Eye (tissue), 1 donor: Measurements from ENCODE around the gene ARL6IP4.

Experiments
- DNase-seq: peaks from one replicate; pipeline ENCODE4 v3.0.0-alpha.2; 2015

The ARL6IP4 gene

GRCh38 chr12:122991623-122992275, 11.3 kb downstream of the ARL6IP4 start:
- no peak for DNase-seq

GRCh38 chr12:122992386-122992785, 11.9 kb downstream of the ARL6IP4 start:
- peak; percentile 39 for DNase-seq

- no peak for DNase-seq
These were observed 13.7 kb downstream of the ARL6IP4 start for GRCh38 chr12:122994140-122994675.

GRCh38 chr12:122994781-122995502, 14.5 kb downstream of the ARL6IP4 start:
- no peak for DNase-seq

DNA sequence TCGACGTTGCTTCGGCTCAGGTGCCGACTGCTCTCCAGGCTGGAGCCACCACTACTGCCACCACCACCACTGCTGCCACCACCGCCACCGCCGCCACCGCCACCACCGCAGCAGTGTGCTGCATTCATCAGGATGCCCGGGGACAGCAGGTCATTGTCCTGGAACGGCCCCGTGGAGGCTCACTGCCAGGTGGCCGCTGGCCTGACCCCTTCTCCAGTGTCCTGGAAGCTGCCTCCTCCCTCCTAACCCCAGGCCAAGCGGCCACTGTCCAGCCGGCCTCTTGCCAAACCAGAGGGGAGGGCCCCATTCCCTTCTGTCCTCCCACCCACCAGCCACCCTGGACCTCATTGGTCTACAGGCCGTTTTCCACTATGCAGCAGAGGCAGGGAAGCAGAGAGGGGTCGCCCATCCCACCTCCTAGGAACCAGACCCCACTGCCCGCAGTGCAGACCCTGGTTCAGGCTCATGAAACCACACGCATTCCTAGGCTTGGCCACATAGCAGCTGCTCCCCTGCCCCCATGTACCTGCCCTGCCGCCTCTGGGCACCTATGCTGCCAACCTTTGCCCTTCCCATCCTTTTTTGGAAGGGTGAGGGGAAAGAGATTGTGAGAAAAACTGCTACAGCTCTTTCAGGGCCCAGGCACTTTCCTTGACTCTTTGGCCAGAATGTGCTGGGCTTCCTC, 15.2 kb downstream of the ARL6IP4 start:
- no peak for DNase-seq

DNA sequence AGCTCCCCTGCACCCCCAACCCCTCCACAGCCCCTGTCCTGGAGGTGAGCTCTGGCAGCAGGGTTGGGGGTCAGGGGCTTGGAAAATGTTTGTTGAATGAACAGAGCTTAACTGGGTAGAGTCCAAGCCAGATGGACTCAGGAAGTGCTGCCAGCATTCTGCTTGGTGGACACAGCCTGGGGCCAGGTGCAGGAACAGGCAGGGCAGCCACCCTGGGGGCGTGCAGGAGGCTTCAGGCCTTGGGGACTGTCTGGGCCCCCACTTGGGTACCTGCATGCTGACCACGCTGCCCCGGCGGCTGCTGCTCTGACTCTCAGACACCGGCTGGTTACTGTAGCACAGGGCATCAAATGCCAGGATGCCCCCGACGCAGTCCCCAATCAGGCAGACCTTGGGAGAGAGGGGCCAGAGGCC, 15.7 kb downstream of the ARL6IP4 start:
- no peak for DNase-seq

- DNase-seq: no peak
These were observed 16.3 kb downstream of the ARL6IP4 start for GRCh38 chr12:122996621-122997342.

DNA sequence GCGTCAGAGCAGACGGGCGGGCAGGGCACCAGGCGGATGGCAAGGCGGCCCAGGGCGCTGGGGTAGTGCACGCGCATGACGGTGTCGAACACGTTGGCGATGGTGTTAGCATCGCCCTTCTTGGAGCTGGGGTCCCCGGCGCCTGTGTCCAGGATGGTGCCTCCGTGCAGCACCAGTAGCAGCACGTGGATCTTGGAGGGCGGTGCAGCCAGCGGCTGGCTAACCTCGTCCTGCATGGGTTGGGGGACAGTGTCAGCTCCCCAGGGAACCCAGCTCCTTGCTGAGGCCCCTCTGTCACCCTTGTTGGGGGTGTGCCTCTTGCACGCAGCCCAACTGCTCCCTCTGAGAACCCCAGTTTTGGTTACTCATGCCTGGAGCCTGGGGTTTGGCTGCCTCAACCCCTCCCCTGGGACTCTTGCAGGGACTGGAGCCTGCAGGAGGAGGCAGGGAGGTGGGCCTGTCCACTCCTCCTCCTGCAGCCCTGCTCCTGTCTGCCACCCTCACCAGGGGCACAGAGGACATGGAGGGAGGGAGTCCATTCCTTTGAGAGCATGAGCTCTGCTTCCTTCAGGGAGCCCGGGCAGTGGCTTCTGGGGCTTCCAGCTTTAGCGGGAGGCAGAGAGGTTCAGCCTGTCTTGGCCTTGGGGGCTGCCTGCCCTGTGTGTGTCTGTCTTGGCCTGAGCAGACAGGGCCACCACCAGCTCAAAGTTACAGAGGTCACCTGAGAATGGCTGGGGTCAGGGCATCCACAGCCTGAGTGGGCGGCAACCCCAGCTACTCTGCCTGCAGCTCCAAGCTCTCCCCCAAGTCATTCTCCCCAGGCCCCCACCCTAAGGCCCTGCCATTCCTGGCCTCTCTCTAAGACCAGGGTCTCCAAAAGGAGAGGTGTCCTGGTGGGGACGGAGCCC, 17.1 kb downstream of the ARL6IP4 start:
- no peak for DNase-seq

DNA sequence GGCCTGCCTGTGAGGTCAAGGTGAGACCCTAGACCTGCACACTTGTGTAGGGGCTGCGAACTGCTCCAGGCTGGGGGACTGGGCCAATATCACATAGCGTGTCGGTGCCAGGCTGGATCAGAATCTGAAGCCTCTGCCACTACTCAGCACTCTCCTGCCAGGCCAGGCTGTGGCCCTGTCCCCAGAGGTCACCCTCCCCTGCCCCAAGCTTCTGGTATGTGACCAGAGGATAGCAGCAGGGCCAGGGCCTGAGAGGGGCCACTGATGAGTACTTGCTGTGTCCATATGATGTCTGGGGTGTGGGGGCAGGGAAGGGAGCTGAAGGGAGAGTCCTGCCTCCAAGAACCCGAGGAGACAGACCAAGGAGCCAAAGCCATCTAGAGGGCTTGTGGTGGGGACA, 17.8 kb downstream of the ARL6IP4 start:
- DNase-seq: no peak

GRCh38 chr12:122999196-122999946, 18.9 kb downstream of the ARL6IP4 start:
- DNase-seq: peak; percentile 47

DNA sequence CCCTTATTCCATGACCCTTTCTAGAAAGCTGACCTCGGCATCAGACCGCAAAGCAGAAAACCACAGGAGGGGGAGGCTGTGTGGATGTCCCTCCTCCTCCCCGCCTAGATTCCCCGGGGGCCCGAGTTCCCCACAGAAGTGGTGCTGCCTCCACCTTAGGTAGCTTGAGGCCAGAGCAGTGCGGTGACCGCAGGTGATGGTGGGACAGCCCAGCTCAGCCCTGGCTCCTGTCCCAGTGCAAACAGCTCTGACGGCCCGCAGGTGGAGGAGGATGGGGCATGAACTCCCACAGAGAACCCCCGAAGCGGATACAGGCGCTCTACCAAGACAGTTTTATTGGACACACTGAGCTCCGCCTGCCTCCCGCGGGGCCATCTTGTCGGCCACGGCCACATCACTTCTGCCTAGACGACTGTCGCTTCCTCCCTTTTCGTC, 19.5 kb downstream of the ARL6IP4 start:
- DNase-seq: peak; percentile 10

DNA sequence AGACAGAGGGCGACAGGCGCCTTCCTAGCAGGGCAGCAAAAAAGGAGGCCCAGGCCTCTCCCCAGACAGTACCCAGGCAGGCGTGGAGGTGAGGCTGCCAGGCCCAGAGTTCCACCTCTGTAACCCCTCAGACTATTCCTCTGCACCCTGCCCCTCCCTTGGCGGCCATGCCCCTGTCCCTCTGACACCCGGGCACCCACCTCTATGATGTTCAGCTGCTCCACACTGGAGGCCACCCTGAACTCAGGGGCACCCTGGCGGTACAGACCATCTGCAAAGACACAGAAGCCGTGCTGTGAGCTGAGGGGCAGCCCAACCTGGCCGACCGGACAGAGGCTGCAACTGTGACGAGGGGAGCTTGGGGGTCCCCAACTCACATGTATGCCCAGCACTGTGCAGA, 20.1 kb downstream of the ARL6IP4 start:
- no peak for DNase-seq

DNA sequence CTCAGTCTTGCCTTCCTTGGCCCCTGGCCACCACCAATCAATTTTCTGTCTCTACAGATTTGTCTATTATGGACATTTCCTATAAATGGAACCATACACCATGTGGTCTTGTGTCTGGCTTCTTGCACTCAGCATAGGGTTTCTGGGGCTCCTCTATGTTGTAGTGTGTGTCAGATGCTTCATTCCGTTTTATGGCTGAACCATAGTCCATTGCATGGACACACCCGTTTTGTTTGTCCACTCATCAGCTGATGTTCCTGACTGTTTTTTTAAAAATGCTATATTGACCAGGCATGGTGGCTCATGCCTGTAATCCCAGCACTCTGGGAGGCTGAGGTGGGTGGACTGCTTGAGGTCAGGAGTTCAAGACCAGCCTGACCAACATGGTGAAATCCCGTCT, 21.0 kb downstream of the ARL6IP4 start:
- DNase-seq: no peak

- DNase-seq: no peak
These were observed 22.8 kb downstream of the ARL6IP4 start for GRCh38 chr12:123003257-123003656.

GRCh38 chr12:123004287-123004686, 23.8 kb downstream of the ARL6IP4 start:
- DNase-seq: no peak

GRCh38 chr12:123005081-123005626, 24.7 kb downstream of the ARL6IP4 start:
- no peak for DNase-seq

DNA sequence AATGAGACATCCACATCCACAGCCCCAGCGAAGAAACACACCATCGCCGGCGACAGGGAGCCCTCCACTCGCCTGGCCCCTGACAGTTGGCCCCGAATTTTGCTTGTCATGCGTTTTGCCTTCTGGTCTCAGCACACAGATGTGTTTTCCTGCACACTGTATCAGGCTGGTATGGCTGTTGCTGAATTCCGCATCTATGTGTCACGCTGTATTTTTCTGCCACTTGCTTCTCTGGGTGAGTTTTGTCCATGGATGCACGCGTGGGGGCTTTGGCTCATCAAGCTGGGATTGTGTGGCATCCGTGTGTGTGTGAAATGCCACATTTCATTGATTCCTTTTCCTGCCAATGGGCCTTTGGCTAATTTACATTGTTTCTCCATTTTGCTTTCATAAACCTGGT, 26.5 kb downstream of the ARL6IP4 start:
- DNase-seq: no peak

GRCh38 chr12:123010110-123010509, 29.6 kb downstream of the ARL6IP4 start:
- DNase-seq: no peak

GRCh38 chr12:123010681-123011080, 30.2 kb downstream of the ARL6IP4 start:
- DNase-seq: no peak

- DNase-seq: no peak
These were observed 31.2 kb downstream of the ARL6IP4 start for GRCh38 chr12:123011701-123012100.
